Measurements from ENCODE around the gene TMEM11.
"Not testable (repeated sequence)": the region's sequence is repeated elsewhere in the genome, so short reads cannot be mapped to it uniquely, and the experiment has no call there.

Gene TMEM11

GRCh38 chr17:21210411-21211076, 3.4 kb downstream of the TMEM11 start:
- DNase-seq: no peak

DNA sequence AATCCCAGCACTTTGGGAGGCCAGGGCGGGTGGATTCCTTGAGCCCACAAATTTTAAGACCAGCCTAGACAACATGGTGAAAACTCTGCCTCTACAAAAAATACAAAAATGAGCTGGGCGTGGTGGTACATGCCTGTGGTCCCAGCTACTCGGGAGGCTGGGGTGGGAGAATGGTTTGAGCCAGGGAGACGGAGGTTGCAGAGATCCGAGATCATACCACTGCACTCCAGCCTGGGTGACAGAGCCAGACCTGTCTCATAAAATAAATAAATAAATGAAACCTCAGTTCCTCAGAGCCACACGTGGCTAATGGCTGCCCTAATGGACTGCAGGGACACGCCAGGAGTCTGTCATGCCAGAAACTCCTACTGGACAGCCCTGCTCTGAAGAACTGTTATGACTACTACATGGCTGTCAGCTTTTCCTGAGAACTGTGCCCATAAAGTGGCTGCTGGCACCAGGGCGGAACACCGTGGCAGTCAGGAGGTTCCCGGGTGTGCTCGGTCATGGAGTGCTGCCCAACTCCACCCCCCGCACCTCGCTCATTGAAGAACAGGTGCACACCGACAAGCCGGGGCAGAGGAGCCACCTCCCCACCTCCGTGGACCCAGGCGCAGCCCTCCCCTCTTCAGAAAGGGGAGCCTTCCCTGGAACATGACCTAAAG, 4.3 kb downstream of the TMEM11 start:
- no peak for DNase-seq

DNA sequence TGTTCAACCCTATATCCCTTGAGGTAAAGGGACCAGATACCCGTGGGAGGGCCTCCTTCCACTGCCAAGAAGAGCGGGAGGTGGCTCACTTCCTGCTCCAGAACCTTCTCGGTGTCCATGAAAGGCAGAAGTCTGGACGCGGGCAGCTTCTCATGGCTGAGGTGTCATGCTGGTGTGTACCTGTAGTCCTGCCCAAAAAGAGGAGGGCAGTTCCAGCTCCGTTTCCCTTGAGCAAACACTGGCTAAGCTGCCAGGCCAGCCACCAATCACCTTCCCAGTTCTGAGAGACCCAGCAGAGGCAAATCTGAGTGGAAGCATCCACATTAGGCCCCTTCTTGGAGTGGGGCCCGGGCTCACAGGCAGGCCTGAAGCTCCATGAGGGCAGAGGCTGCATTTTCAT, 5.6 kb downstream of the TMEM11 start:
- DNase-seq: no peak

DNA sequence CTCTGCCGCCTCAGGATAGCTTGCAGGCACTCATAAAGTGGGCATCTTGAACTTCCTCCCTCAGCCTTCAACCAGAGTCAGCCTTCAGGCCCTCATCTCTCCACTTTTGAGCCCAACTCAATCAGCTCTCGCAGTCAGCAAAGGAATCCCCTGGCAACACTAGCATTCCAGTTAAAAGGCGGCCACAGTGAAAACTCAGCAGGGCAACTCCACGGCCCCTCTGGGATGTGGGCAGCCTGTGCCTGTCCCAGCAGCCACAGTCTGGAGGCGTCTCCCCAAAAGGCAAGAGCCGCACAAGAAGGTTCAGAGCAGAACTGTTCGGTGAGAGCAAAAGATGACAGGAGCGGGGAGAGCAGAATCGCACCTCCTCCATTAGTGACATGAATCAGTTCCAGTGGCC, 9.0 kb downstream of the TMEM11 start:
- DNase-seq: no peak

GRCh38 chr17:21202512-21202911, 11.4 kb downstream of the TMEM11 start:
- no peak for DNase-seq

- no peak for DNase-seq
Observed at GRCh38 chr17:21201874-21202273, 12.1 kb downstream of the TMEM11 start.

DNA sequence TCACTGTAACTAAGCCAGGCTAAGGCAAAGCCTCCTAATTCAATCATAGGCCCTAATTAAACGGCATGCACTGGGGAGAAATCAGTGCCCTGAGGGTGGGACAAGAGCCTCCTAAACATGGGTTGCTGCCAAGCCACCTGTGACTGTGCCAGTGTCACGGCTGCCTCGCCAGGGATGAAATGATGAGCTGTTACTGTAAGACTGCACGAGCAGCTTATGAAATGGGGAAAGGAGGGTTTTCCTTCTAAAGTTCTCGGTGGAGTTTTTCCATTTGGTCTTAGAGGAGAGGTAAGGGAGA, 12.7 kb downstream of the TMEM11 start:
- DNase-seq: no peak

- DNase-seq: no peak
Observed at GRCh38 chr17:21200590-21201297, 13.2 kb downstream of the TMEM11 start.

DNA sequence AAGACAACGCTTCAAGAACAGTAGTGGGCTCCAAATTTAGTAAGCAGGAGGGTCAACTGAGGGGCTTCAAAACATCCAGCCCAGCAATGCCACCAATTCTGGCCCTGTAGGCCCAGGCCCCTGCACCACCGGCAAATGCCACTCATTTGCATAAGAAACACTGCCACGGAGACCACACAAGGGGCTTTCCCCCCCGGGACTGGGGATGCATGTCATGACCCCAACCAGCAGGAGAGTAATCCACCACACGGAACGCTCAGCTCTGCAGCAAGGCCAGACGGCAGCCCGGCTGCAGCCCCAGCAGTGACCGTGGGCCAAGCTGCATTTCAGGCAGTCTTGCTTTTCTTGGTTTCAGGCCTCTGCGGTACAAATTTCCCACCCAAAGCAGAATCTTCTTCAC, 14.1 kb downstream of the TMEM11 start:
- DNase-seq: no peak

- DNase-seq: no peak
Observed at GRCh38 chr17:21199311-21199710, 14.7 kb downstream of the TMEM11 start.

DNA sequence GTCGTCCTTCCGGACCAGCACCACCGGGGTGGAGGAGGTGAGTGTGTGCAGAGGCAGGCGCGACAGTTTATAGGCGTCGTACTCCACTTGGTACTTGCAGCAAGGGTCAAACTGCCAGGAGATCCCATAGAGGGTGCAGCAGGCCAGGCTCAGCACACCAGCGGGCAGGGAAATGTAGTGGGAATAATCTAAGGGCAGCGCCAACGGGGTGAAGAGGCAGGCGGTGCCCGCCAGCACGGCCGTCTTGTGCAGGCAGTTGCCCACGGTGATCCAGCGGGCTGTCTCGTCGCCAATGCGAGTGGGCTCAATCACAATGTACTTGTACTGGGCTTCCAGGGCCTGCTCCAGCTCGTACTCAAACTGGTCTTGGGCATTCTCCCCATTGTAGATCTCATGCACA, 15.6 kb downstream of the TMEM11 start:
- DNase-seq: no peak

GRCh38 chr17:21196126-21196525, 17.8 kb downstream of the TMEM11 start:
- DNase-seq: no peak

GRCh38 chr17:21194703-21195102, 19.3 kb downstream of the TMEM11 start:
- DNase-seq: no peak

- no peak for DNase-seq
Observed at GRCh38 chr17:21194226-21194625, 19.7 kb downstream of the TMEM11 start.

DNA sequence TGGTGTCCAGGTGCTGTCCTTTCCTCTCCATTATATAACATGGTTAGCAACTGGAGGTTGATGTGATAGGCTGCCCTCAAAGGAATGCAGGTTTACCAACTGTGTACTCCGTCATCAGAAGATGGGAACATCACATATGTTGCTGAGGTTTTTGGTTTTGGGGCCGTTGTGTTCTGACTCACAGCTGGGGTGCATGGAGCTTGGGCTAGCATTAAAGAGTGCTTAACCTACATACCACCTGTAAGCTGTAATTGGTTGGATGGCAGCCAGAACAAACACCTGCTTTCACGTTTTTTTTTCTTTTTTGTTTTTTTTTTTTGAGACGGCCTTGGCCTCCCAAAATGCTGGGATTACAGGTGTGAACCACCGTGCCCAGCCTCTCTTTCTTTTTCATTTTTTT, 20.9 kb downstream of the TMEM11 start:
- DNase-seq: no peak

DNA sequence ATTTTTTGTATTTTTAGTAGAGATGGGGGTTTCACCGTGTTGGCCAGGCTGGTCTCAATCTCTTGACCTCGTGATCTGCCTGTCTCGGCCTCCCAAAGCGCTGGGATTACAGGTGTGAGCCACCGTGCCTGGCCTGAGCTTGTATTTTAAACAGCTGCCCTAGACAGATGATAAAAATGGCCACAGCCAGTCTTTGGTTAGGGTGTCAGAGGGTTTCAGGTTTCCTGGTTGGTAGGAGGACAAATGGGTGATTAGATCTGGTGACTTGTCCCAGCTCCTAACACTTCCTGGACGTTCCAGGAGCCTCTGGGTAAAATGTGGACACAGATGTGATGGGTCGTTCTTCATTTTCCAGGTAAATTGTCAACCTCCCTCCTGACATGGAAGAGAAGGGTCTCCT, 21.5 kb downstream of the TMEM11 start:
- not testable (repeated sequence) for DNase-seq

GRCh38 chr17:21191698-21192097, 22.3 kb downstream of the TMEM11 start:
- no peak for DNase-seq

DNA sequence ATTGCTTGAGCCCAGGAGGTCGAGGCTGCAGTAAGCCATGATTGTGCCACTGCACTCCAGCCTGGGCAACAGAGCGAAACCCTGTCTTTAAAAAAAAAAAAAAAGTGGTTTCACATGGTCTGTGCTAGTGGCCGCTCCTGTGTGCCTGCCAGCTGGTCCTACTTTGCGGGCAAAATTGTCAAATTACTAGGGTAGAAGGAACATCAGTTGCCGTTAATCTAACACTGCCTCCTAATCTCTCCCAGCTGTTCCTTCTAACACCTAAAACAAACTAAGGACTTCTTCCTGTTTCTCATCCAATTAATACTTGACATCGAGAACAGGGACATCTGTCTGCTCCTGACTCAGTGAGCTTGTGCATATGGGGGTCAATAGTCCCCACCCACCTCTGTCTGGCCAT, 23.9 kb downstream of the TMEM11 start:
- no peak for DNase-seq

- DNase-seq: no peak
Observed at GRCh38 chr17:21189361-21189760, 24.6 kb downstream of the TMEM11 start.

- DNase-seq: no peak
Observed at GRCh38 chr17:21186399-21187187, 27.4 kb downstream of the TMEM11 start.

DNA sequence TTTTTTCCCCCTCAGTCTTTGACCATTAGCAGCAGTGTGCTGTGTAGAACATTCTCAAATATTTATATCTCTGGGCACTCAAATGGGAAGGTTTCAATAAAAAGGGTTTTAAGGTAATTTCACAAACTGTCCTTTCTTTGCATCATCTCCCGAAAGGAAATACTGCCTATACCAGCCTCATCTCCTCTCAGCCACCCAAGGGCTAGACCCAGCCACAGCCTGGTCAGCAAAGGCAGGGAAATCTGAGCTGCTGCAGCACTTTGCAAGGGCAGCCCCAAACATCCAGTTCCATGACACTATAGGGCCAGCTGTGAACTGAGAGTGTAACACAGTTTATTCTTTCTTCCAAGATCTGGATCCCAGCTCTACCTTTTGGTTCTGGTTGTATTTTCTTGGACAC, 28.9 kb downstream of the TMEM11 start:
- DNase-seq: no peak

DNA sequence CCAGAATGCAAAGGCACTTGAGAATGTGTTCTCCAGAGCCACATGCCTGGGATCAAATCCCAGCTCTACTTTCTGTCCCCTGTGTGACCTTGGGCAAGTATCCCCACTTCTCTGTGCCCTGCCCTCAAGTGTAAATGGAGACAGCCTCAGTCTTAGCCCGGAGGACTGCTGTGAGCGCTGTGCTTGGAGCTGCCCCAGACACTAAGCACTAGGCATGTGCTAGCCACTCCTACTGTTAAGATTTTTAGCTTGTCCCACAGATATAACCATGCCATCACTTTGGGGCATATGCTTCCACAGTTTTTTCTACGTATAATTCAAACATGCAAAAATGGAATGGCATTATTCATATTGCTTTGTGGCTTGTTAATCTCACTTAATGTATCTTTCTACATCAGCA, 29.4 kb downstream of the TMEM11 start:
- DNase-seq: no peak

GRCh38 chr17:21183468-21183867, 30.5 kb downstream of the TMEM11 start:
- no peak for DNase-seq

All from CD4-positive, alpha-beta T cell treated with Interleukin-17A for 4 hours (primary cell).